Muscle layer of duodenum (tissue), 2 donors: ENCODE results near the gene CNBD2.
"Not testable (repeated sequence)": the region's sequence is repeated elsewhere in the genome, so short reads cannot be mapped to it uniquely, and the experiment has no call there.

Source experiments
- H3K27ac ChIP-seq: one replicate; pipeline ENCODE4 v1.7.0; 2013; ENCODE audit warnings: mild to moderate bottlenecking, low read length
- H3K27me3 ChIP-seq: one replicate; pipeline ENCODE4 v1.7.0; 2013; ENCODE audit warnings: low read depth, mild to moderate bottlenecking, control low read depth, low read length
- H3K36me3 ChIP-seq, 2 donors: one replicate each; pipeline ENCODE4 v1.7.0; 2013; ENCODE audit warnings: low read length in 2 of 2, control low read depth in 1 of 2, mild to moderate bottlenecking in 1 of 2; ENCODE audit not compliant: insufficient read depth in 2 of 2, control insufficient read depth in 1 of 2
- H3K4me1 ChIP-seq, 2 donors: one replicate each; pipeline ENCODE4 v1.7.0; 2013; ENCODE audit warnings: low read length in 2 of 2, mild to moderate bottlenecking in 2 of 2, control low read depth in 1 of 2, moderate library complexity in 1 of 2; ENCODE audit not compliant: insufficient read depth in 2 of 2, control insufficient read depth in 1 of 2
- H3K4me3 ChIP-seq, 2 donors: one replicate each; pipeline ENCODE4 v1.7.0; 2013; ENCODE audit warnings: low read length in 2 of 2, low read depth in 1 of 2, mild to moderate bottlenecking in 1 of 2
- H3K9me3 ChIP-seq, 2 donors: one replicate each; pipeline ENCODE4 v1.7.0; 2013; ENCODE audit warnings: low read length in 2 of 2, control low read depth in 1 of 2, mild to moderate bottlenecking in 1 of 2; ENCODE audit not compliant: control insufficient read depth in 1 of 2
- donor health status: healthy.

The CNBD2 gene

GRCh38 chr20:35975576-35976373 is 7.4 kb downstream of the CNBD2 start:
- no peaks in the 10 kb centered on the region for H3K4me1 ChIP-seq
- H3K9me3 ChIP-seq: no peaks in the 10 kb centered on the region
- H3K27ac ChIP-seq: no peak overlapping the region
- no peaks in the 10 kb centered on the region for H3K36me3 ChIP-seq
- no peaks in the 10 kb centered on the region for H3K27me3 ChIP-seq
- H3K4me3 ChIP-seq: no peak overlapping the region

GRCh38 chr20:35978041-35978513 is 9.7 kb downstream of the CNBD2 start:
- H3K4me3 ChIP-seq: no peak overlapping the region
- H3K9me3 ChIP-seq: no peaks in the 10 kb centered on the region
- H3K36me3 ChIP-seq: no peaks in the 10 kb centered on the region
- H3K27ac ChIP-seq: no peak overlapping the region
- no peaks in the 10 kb centered on the region for H3K27me3 ChIP-seq
- H3K4me1 ChIP-seq: no peaks in the 10 kb centered on the region

- Histone ChIP-seq H3K27me3 (no peaks in the 10 kb centered on the region), H3K36me3 (no peaks in the 10 kb centered on the region), H3K4me3 (no peak overlapping the region), H3K9me3 (no peaks in the 10 kb centered on the region), H3K4me1 (no peaks in the 10 kb centered on the region), H3K27ac (no peak overlapping the region)
These were observed 11.2 kb downstream of the CNBD2 start for GRCh38 chr20:35979544-35979943.

- Histone ChIP-seq H3K36me3 (no peaks in the 10 kb centered on the region), H3K27ac (no peak overlapping the region), H3K4me1 (no peaks in the 10 kb centered on the region), H3K27me3 (no peaks in the 10 kb centered on the region), H3K4me3 (no peak overlapping the region), H3K9me3 (no peaks in the 10 kb centered on the region)
These were observed 13.6 kb downstream of the CNBD2 start for GRCh38 chr20:35981969-35982368.

GRCh38 chr20:35984382-35984781 is 16.0 kb downstream of the CNBD2 start:
- no peak overlapping the region for H3K4me3 ChIP-seq
- no peaks in the 10 kb centered on the region for H3K27me3 ChIP-seq
- H3K4me1 ChIP-seq: no peaks in the 10 kb centered on the region
- no peaks in the 10 kb centered on the region for H3K9me3 ChIP-seq
- no peaks in the 10 kb centered on the region for H3K36me3 ChIP-seq
- H3K27ac ChIP-seq: no peak overlapping the region

GRCh38 chr20:35985806-35986205 is 17.4 kb downstream of the CNBD2 start:
- H3K27ac ChIP-seq: no peak overlapping the region
- no peak overlapping the region for H3K4me3 ChIP-seq
- no peaks in the 10 kb centered on the region for H3K27me3 ChIP-seq
- H3K4me1 ChIP-seq: no peaks in the 10 kb centered on the region
- no peaks in the 10 kb centered on the region for H3K36me3 ChIP-seq
- no peaks in the 10 kb centered on the region for H3K9me3 ChIP-seq

GRCh38 chr20:35988910-35989463 is 20.6 kb downstream of the CNBD2 start:
- H3K4me1 ChIP-seq: no peaks in the 10 kb centered on the region
- no peaks in the 10 kb centered on the region for H3K27me3 ChIP-seq
- H3K4me3 ChIP-seq: no peak overlapping the region
- no peaks in the 10 kb centered on the region for H3K36me3 ChIP-seq
- no peaks in the 10 kb centered on the region for H3K9me3 ChIP-seq
- H3K27ac ChIP-seq: no peak overlapping the region

- H3K27me3 ChIP-seq: no peaks in the 10 kb centered on the region
- H3K9me3 ChIP-seq: no peaks in the 10 kb centered on the region
- no peak overlapping the region for H3K27ac ChIP-seq
- H3K4me3 ChIP-seq: no peak overlapping the region
- no peaks in the 10 kb centered on the region for H3K36me3 ChIP-seq
- no peaks in the 10 kb centered on the region for H3K4me1 ChIP-seq
These were observed 22.9 kb downstream of the CNBD2 start for GRCh38 chr20:35991142-35991771.

GRCh38 chr20:35992713-35993335 is 24.4 kb downstream of the CNBD2 start:
- no peaks in the 10 kb centered on the region for H3K4me1 ChIP-seq
- H3K9me3 ChIP-seq: no peaks in the 10 kb centered on the region
- H3K27ac ChIP-seq: no peak overlapping the region
- no peak overlapping the region for H3K4me3 ChIP-seq
- no peaks in the 10 kb centered on the region for H3K27me3 ChIP-seq
- no peaks in the 10 kb centered on the region for H3K36me3 ChIP-seq

GRCh38 chr20:35994994-35995453 is 26.6 kb downstream of the CNBD2 start:
- H3K4me3 ChIP-seq: no peak overlapping the region
- no peak overlapping the region for H3K27ac ChIP-seq
- H3K27me3 ChIP-seq: no peaks in the 10 kb centered on the region
- no peaks in the 10 kb centered on the region for H3K9me3 ChIP-seq
- H3K36me3 ChIP-seq: no peaks in the 10 kb centered on the region
- H3K4me1 ChIP-seq: no peaks in the 10 kb centered on the region

GRCh38 chr20:35996492-35996891 is 28.1 kb downstream of the CNBD2 start:
- H3K4me1 ChIP-seq, H3K9me3 ChIP-seq, H3K27me3 ChIP-seq, H3K36me3 ChIP-seq, H3K27ac ChIP-seq, H3K4me3 ChIP-seq: not testable (repeated sequence)
